ENCODE results near the gene ZNF512B.

DNA sequence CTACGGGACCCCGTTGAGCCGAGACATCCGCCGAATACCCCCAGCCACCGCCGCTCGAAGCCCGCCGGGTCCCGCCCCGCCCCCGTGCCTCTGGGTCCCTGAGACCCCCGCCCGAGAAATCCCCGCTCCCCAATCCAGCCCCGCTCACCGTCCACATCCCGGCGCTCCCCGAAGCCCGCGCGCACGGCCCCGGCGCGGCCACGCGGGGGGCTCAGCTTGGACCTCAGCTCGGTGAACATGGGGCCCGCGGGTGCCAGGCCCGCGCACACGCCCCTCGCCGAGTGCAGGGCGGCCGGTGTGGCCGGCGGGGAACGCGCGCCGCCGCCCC is 9.5 kb upstream of the ZNF512B start:
- TF ChIP-seq CTCF (IDR thresholded peaks at IDR 0.05; ENCODE audit: low read depth, low read length, missing input control) (no peak), RAD21 (IDR thresholded peaks at IDR 0.05) (no peak), SP1 (IDR thresholded peaks at IDR 0.05) (no peak), YY1 (IDR thresholded peaks at IDR 0.05) (no peak), FOXA1 (IDR thresholded peaks at IDR 0.05) (no peak), JUND (IDR thresholded peaks at IDR 0.05) (no peak), EGR1 (IDR thresholded peaks at IDR 0.05; ENCODE audit: low read depth in 2 of 2) (no peak), GABPA (IDR thresholded peaks at IDR 0.05 in 1 of 2, conservative IDR thresholded peaks at IDR 0.05 in 1 of 2) (no peak), ZBTB33 (IDR thresholded peaks at IDR 0.05) (no peak), TAF1 (conservative IDR thresholded peaks at IDR 0.05) (no peak)
- TF ChIP-seq, protein P1, sequence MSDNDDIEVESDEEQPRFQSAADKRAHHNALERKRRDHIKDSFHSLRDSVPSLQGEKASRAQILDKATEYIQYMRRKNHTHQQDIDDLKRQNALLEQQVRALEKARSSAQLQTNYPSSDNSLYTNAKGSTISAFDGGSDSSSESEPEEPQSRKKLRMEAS (IDR thresholded peaks at IDR 0.05): no peak
- TF ChIP-seq, protein P2, sequence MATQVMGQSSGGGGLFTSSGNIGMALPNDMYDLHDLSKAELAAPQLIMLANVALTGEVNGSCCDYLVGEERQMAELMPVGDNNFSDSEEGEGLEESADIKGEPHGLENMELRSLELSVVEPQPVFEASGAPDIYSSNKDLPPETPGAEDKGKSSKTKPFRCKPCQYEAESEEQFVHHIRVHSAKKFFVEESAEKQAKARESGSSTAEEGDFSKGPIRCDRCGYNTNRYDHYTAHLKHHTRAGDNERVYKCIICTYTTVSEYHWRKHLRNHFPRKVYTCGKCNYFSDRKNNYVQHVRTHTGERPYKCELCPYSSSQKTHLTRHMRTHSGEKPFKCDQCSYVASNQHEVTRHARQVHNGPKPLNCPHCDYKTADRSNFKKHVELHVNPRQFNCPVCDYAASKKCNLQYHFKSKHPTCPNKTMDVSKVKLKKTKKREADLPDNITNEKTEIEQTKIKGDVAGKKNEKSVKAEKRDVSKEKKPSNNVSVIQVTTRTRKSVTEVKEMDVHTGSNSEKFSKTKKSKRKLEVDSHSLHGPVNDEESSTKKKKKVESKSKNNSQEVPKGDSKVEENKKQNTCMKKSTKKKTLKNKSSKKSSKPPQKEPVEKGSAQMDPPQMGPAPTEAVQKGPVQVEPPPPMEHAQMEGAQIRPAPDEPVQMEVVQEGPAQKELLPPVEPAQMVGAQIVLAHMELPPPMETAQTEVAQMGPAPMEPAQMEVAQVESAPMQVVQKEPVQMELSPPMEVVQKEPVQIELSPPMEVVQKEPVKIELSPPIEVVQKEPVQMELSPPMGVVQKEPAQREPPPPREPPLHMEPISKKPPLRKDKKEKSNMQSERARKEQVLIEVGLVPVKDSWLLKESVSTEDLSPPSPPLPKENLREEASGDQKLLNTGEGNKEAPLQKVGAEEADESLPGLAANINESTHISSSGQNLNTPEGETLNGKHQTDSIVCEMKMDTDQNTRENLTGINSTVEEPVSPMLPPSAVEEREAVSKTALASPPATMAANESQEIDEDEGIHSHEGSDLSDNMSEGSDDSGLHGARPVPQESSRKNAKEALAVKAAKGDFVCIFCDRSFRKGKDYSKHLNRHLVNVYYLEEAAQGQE (IDR thresholded peaks at IDR 0.05): no peak
